Panc1 (cell line): ENCODE measurements around the gene PPL. TPM values are rescaled to one million over a fixed set of nuclear protein-coding genes. Genes with fewer than 3 reads are reported as not detected.

ENCODE experiments used
- ATAC-seq: fragments of 200-7000 bp; cut with Tn5 transposase; 2 replicates; pipeline ENCODE4 v1.9.1; 2020; ENCODE audit warnings: mild to moderate bottlenecking, moderate library complexity
- BruUV-seq: library from RNA; stranded (reverse); fragments of 400-500 nt; replicated peaks from 2 replicates; lab custom pipeline; 2021; lab: Mats Ljungman, UMichigan
- CTCF ChIA-PET: fragments of 300-600 bp; sonication (Branson Sonifier 250); formaldehyde crosslinking; loops from one replicate; lab custom pipeline; 2022; ENCODE audit warnings: antibody characterized with exemption; lab: Charles Lee
- POLR2A ChIA-PET: fragments of 300-600 bp; sonication (Branson Sonifier 250); formaldehyde crosslinking; loops from one replicate; lab custom pipeline; 2022; ENCODE audit warnings: antibody characterized with exemption; lab: Charles Lee
- DNase-seq: peaks from one replicate; pipeline ENCODE4 v3.0.0-alpha.2; 2010; ENCODE audit warnings: low read depth, low spot score
- H3K27ac ChIP-seq: 2 replicates; pipeline ENCODE4 v1.5.1; 2011; ENCODE audit warnings: mild to moderate bottlenecking, low read length, inconsistent platforms
- H3K27me3 ChIP-seq: fragments of 200-500 bp; sonication (Bioruptor generic); 2 replicates; pipeline ENCODE4 v1.6.0; 2014; ENCODE audit warnings: low read length, inconsistent platforms; ENCODE audit not compliant: control insufficient read depth, insufficient read depth
- H3K36me3 ChIP-seq: fragments of 200-500 bp; sonication (Bioruptor generic); 2 replicates; pipeline ENCODE4 v1.5.1; 2014; ENCODE audit warnings: inconsistent platforms, mild to moderate bottlenecking, low read length, moderate library complexity; ENCODE audit not compliant: control insufficient read depth, insufficient read depth
- H3K4me1 ChIP-seq: 2 replicates; pipeline ENCODE4 v1.5.1; 2011; ENCODE audit warnings: inconsistent platforms, mild to moderate bottlenecking, low read length, moderate library complexity; ENCODE audit not compliant: control insufficient read depth, insufficient read depth
- H3K4me3 ChIP-seq, 2 experiments: 2 replicates each; pipeline ENCODE4 v1.5.1; 2011 to 2012; ENCODE audit warnings: low read depth in 2 of 2, low read length in 2 of 2, mild to moderate bottlenecking in 2 of 2, inconsistent platforms in 1 of 2, moderate library complexity in 1 of 2
- H3K9me3 ChIP-seq: fragments of 200-500 bp; sonication (Bioruptor generic); 2 replicates; pipeline ENCODE4 v1.5.1; 2014; ENCODE audit warnings: low read depth, mild to moderate bottlenecking, inconsistent platforms, low read length, moderate library complexity; ENCODE audit not compliant: control insufficient read depth, insufficient read depth
- CTCF ChIP-seq: fragments of 450-650 bp; IDR thresholded peaks from 2 replicates; pipeline ENCODE4 v1.5.1; 2017; ENCODE audit warnings: mild to moderate bottlenecking
- POLR2AphosphoS5 ChIP-seq: IDR thresholded peaks from 2 replicates; pipeline ENCODE4 v1.6.1; 2012; ENCODE audit warnings: mild to moderate bottlenecking, low read depth, low read length, moderate library complexity
- REST ChIP-seq, 2 experiments: IDR thresholded peaks; 2 replicates each; pipeline ENCODE4 v1.6.1; 2011 to 2012; ENCODE audit warnings: low read depth in 2 of 2, control low read depth in 1 of 2, low read length in 1 of 2, mild to moderate bottlenecking in 1 of 2, moderate library complexity in 1 of 2; ENCODE audit not compliant: insufficient read depth in 1 of 2
- SIN3A ChIP-seq: IDR thresholded peaks from 2 replicates; pipeline ENCODE4 v1.6.1; 2012; ENCODE audit warnings: low read depth, mild to moderate bottlenecking, low read length, moderate library complexity, borderline replicate concordance; ENCODE audit not compliant: insufficient read depth
- TCF7L2 ChIP-seq: IDR thresholded peaks from 2 replicates; pipeline ENCODE4 v1.6.1; 2011; ENCODE audit warnings: mild to moderate bottlenecking, low read depth, low read length, inconsistent platforms
- in situ Hi-C: cut with HindIII; loops from 2 replicates; pipeline ENCODE4 v1.10.0; 2016; ENCODE audit warnings: low sequenced_read_pairs, low pct_unique_long_range_greater_than_20kb
- intact Hi-C: fragments of 100-400 bp; cut with micrococcal nuclease; formaldehyde crosslinking; loops from one replicate; pipeline ENCODE4 v1.10.0; 2022; ENCODE audit not compliant: unreplicated experiment
- total RNA-seq: library from RNA; stranded (reverse); gene quantifications from one replicate; pipeline ENCODE4 v1.2.1, GENCODE V29; 2021; ENCODE audit not compliant: unreplicated experiment

Gene PPL
- total RNA-seq, 1 experiment from 2014 or later = 89.4 TPM

DNA sequence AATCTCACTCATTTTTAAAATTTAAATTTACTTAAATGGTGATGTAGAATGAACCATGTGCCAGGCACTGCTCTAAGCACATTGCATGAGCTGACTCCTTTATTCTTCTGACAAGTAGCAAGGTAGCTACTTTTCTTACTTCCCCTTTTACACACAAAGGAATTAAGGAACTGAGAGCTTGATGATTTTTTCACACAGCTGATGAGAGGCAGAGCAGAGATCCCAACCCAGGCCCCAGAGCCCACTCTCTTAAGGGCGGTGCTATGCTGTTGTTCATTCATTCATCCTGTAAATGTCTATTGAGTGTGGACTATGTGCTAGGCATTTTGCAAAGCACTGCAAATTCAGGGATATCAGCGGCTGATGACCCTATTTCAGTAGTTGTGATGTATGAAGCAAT lies 39.1 kb upstream of the PPL start:
- POLR2A ChIA-PET = no interaction called here
- CTCF ChIA-PET = no interaction called here
- in situ Hi-C loops = no loop called here

DNA sequence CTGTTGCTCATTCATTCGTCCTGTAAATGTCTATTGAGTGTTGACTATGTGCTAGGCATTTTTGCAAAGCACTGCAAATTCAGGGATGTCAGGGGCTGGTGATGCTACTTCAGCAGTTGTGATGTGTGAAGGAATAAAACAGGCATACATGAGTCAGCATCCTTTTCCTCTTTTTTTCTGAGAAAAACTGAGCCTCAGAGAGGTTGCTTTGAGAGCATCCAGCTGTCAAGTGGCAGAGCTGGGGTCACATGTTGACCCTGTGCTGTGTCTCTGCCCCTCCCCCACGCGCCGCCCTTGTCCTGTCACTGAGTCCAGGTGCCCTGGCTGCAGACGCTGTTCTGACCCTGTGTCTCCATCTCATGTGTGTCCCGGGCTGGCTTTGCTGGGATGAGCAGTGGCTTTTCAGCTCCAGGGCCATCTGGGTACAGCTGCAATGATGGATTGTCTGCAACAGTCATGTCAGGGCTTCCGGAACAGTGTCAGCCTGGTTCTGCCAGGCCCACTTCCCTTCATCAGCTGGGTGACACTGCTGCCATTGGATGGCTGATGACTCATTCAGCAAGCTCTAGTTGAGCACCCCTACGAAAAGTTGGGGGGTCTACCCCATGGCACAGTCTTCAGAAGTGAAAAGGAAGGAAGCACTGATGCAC lies 36.1 kb upstream of the PPL start:
- CTCF ChIA-PET = no interaction called here
- Histone ChIP-seq H3K27me3 (peaks cover 2% of the 10 kb centered on the region; the same call in 1 of the 2 replicates), H3K9me3 (no peaks in the 10 kb centered on the region), H3K4me1 (no peaks in the 10 kb centered on the region), H3K4me3 (no peak overlapping the region), H3K36me3 (no peaks in the 10 kb centered on the region), H3K27ac (no peak overlapping the region)
- POLR2A ChIA-PET = no interaction called here
- in situ Hi-C loops = no loop called here
- TF ChIP-seq TCF7L2 (no peak), CTCF (no peak)
- ATAC-seq (no peak), DNase-seq (no peak)
- no TSS peak for BruUV-seq
- intact Hi-C loops = no loop called here

More for the DNA sequence above, 39.1 kb upstream of the PPL start:
- Histone ChIP-seq H3K4me1 (no peaks in the 10 kb centered on the region), H3K36me3 (no peaks in the 10 kb centered on the region), H3K9me3 (no peaks in the 10 kb centered on the region), H3K4me3 (no peak overlapping the region), H3K27ac (no peak overlapping the region), H3K27me3 (peaks cover 2% of the 10 kb centered on the region; the same call in 1 of the 2 replicates)
- 0 out of 2 replicates have a peak, but pooled peaks have one; percentile 43 for ATAC-seq
- TF ChIP-seq CTCF (no peak), POLR2AphosphoS5 (no peak), TCF7L2 (no peak), SIN3A (no peak), REST (IDR thresholded peaks at IDR 0.05; ENCODE audit: insufficient read depth in 1 of 2, low read depth in 2 of 2, low read length in 1 of 2) (no peak)
- no peak for DNase-seq
- intact Hi-C loops = no loop called here
- BruUV-seq = no TSS peak
